22Rv1 (cell line): Measurements from ENCODE around the gene COPS8.

Experiments used
- CTCF ChIP-seq: fragments of 450-650 bp; IDR thresholded peaks from 2 replicates; pipeline ENCODE4 v1.5.1; 2017; ENCODE audit warnings: mild to moderate bottlenecking
- ZFX ChIP-seq: fragments of 450-650 bp; IDR thresholded peaks from 2 replicates; pipeline ENCODE4 v1.6.1; 2017; ENCODE audit warnings: antibody characterized with exemption, borderline replicate concordance

- TF ChIP-seq CTCF, result no peak
- no peak for TF ChIP-seq ZFX
These were observed 40.3 kb downstream of the COPS8 start for GRCh38 chr2:237125967-237126366.
